WTC11 (cell line): Measurements from ENCODE around the gene SLC2A9. TPM values are rescaled to one million over a fixed set of nuclear protein-coding genes. Genes with fewer than 3 reads are reported as not detected.

Source experiments
- ATAC-seq: fragments of 200-7000 bp; cut with Tn5 transposase; 2 replicates; pipeline ENCODE4 v1.10.0; 2021; ENCODE audit warnings: mild to moderate bottlenecking, moderate library complexity
- CTCF ChIA-PET: fragments of 300-600 bp; sonication (Branson Sonifier 250); formaldehyde crosslinking; loops from one replicate; lab custom pipeline; 2021; ENCODE audit warnings: antibody characterized with exemption; lab: Charles Lee
- POLR2A ChIA-PET: fragments of 350-600 bp; sonication (Branson Sonifier 250); formaldehyde crosslinking; loops from one replicate; lab custom pipeline; 2021; ENCODE audit warnings: antibody characterized with exemption; lab: Charles Lee
- DNase-seq: peaks from one replicate; pipeline ENCODE4 v3.0.0; 2021; ENCODE audit warnings: low spot score
- H3K27ac Mint-ChIP-seq: 2 replicates; pipeline ENCODE4 v1.8.0; 2021; ENCODE audit warnings: mixed read lengths
- H3K27me3 Mint-ChIP-seq: 2 replicates; pipeline ENCODE4 v1.8.0; 2021; ENCODE audit warnings: low read depth, mild to moderate bottlenecking, moderate library complexity, mixed read lengths
- H3K36me3 Mint-ChIP-seq: 2 replicates; pipeline ENCODE4 v1.8.0; 2021; ENCODE audit warnings: mixed read lengths
- H3K4me1 Mint-ChIP-seq: 2 replicates; pipeline ENCODE4 v1.8.0; 2022; ENCODE audit warnings: mixed read lengths
- H3K4me3 Mint-ChIP-seq: 2 replicates; pipeline ENCODE4 v1.8.0; 2021; ENCODE audit warnings: mild to moderate bottlenecking, moderate library complexity, mixed read lengths
- H3K9me3 Mint-ChIP-seq: 2 replicates; pipeline ENCODE4 v1.8.0; 2021; ENCODE audit warnings: mixed read lengths
- AR ChIP-seq: fragments of 250-450 bp; sonication (Bioruptor Pico); IDR thresholded peaks from 2 replicates; pipeline ENCODE4 v1.9.0; 2021; ENCODE audit warnings: mild to moderate bottlenecking
- ATF1 ChIP-seq: sonication (generic); formaldehyde crosslinking; IDR thresholded peaks from 2 replicates; pipeline ENCODE4 v1.8.1; 2023; ENCODE audit warnings: mild to moderate bottlenecking, moderate library complexity, missing genetic modification reagents
- E2F4 ChIP-seq: sonication (generic); formaldehyde crosslinking; IDR thresholded peaks from 2 replicates; pipeline ENCODE4 v1.8.1; 2022; ENCODE audit warnings: low read depth, mild to moderate bottlenecking, moderate library complexity, missing genetic modification reagents, borderline replicate concordance
- ELF4 ChIP-seq: sonication (generic); formaldehyde crosslinking; IDR thresholded peaks from 2 replicates; pipeline ENCODE4 v1.8.1; 2022; ENCODE audit warnings: low read depth, mild to moderate bottlenecking, moderate library complexity, missing genetic modification reagents
- EMX1 ChIP-seq: fragments of 250-450 bp; sonication (Bioruptor Pico); IDR thresholded peaks from 2 replicates; pipeline ENCODE4 v1.8.0; 2021; ENCODE audit warnings: mild to moderate bottlenecking
- FOXK1 ChIP-seq: sonication (generic); formaldehyde crosslinking; IDR thresholded peaks from 2 replicates; pipeline ENCODE4 v1.8.0; 2022; ENCODE audit warnings: mild to moderate bottlenecking, moderate library complexity, missing genetic modification reagents
- GABPB1 ChIP-seq: sonication (generic); formaldehyde crosslinking; IDR thresholded peaks from 2 replicates; pipeline ENCODE4 v1.8.1; 2023; ENCODE audit warnings: mild to moderate bottlenecking, missing genetic modification reagents
- JAZF1 ChIP-seq: fragments of 250-450 bp; sonication (Bioruptor Pico); IDR thresholded peaks from 2 replicates; pipeline ENCODE4 v1.9.0; 2021; ENCODE audit warnings: moderate library complexity, mild to moderate bottlenecking, inconsistent platforms
- JUN ChIP-seq: sonication (generic); formaldehyde crosslinking; IDR thresholded peaks from 2 replicates; pipeline ENCODE4 v1.8.0; 2023; ENCODE audit warnings: mild to moderate bottlenecking, missing genetic modification reagents
- MXD4 ChIP-seq: fragments of 250-450 bp; sonication (Bioruptor Pico); IDR thresholded peaks from 2 replicates; pipeline ENCODE4 v1.8.0; 2021; ENCODE audit warnings: mild to moderate bottlenecking, moderate library complexity, borderline replicate concordance
- NFE2L1 ChIP-seq: sonication (generic); formaldehyde crosslinking; IDR thresholded peaks from 2 replicates; pipeline ENCODE4 v1.8.1; 2023; ENCODE audit warnings: missing genetic modification reagents
- OVOL2 ChIP-seq: fragments of 250-450 bp; sonication (Bioruptor Pico); IDR thresholded peaks from 2 replicates; pipeline ENCODE4 v1.9.0; 2021; ENCODE audit warnings: mild to moderate bottlenecking, borderline replicate concordance
- ZMAT4 ChIP-seq: fragments of 250-450 bp; sonication (Bioruptor Pico); IDR thresholded peaks from 2 replicates; pipeline ENCODE4 v1.9.0; 2021; ENCODE audit warnings: mild to moderate bottlenecking
- ZNF219 ChIP-seq: sonication (generic); formaldehyde crosslinking; IDR thresholded peaks from 2 replicates; pipeline ENCODE4 v1.8.0; 2023; ENCODE audit warnings: missing genetic modification reagents, mild to moderate bottlenecking, borderline replicate concordance
- ZNF232 ChIP-seq: sonication (generic); formaldehyde crosslinking; IDR thresholded peaks from 2 replicates; pipeline ENCODE4 v1.8.0; 2022; ENCODE audit warnings: mild to moderate bottlenecking, missing genetic modification reagents
- ZNF317 ChIP-seq: sonication (generic); formaldehyde crosslinking; IDR thresholded peaks from 2 replicates; pipeline ENCODE4 v1.8.1; 2023; ENCODE audit warnings: low read depth, mild to moderate bottlenecking, moderate library complexity, missing genetic modification reagents, borderline replicate concordance
- total RNA-seq: library from RNA; stranded (reverse); gene quantifications from 3 replicates; pipeline ENCODE4 v1.2.3, GENCODE V29; 2021
- TF ChIP-seq, protein P1 (sequence below): sonication (generic); formaldehyde crosslinking; IDR thresholded peaks from 2 replicates; pipeline ENCODE4 v1.8.1; 2023; ENCODE audit warnings: mild to moderate bottlenecking, missing genetic modification reagents
- TF ChIP-seq, protein P2 (sequence below): sonication (generic); formaldehyde crosslinking; IDR thresholded peaks from 2 replicates; pipeline ENCODE4 v1.8.0; 2022; ENCODE audit warnings: missing genetic modification reagents
- TF ChIP-seq, protein P3 (sequence below): sonication (generic); formaldehyde crosslinking; IDR thresholded peaks from 2 replicates; pipeline ENCODE4 v1.8.0; 2022; ENCODE audit warnings: mild to moderate bottlenecking, missing genetic modification reagents

SLC2A9 gene
- total RNA-seq, 1 experiment from 2014 or later, result not detected

- POLR2A ChIA-PET, result interaction anchor here (0.6 kb wide), 1 partner anchor 82 kb away, joined by 5 read pairs; the partner anchor contains the start of gene WDR1
- no peaks in the 10 kb centered on the region for H3K9me3 Mint-ChIP-seq
- no peaks in the 10 kb centered on the region; the same call in 1 of the 2 replicates for H3K27me3 Mint-ChIP-seq
- no peak for DNase-seq
- no peak overlapping the region for H3K27ac Mint-ChIP-seq
- no peak overlapping the region for H3K4me3 Mint-ChIP-seq
- no peak for TF ChIP-seq ZMAT4 (CRISPR knock-in tag)
- no peak for TF ChIP-seq OVOL2 (CRISPR knock-in tag)
- TF ChIP-seq ZNF232, result no peak
- no peak for TF ChIP-seq EMX1
- TF ChIP-seq, protein P1, sequence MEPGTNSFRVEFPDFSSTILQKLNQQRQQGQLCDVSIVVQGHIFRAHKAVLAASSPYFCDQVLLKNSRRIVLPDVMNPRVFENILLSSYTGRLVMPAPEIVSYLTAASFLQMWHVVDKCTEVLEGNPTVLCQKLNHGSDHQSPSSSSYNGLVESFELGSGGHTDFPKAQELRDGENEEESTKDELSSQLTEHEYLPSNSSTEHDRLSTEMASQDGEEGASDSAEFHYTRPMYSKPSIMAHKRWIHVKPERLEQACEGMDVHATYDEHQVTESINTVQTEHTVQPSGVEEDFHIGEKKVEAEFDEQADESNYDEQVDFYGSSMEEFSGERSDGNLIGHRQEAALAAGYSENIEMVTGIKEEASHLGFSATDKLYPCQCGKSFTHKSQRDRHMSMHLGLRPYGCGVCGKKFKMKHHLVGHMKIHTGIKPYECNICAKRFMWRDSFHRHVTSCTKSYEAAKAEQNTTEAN (CRISPR knock-in tag), result no peak
- TF ChIP-seq AR, result no peak
- no peak for TF ChIP-seq FOXK1 (CRISPR knock-in tag)
- TF ChIP-seq ZNF219 (CRISPR knock-in tag), result no peak
- TF ChIP-seq ATF1, result no peak
- TF ChIP-seq, protein P2, sequence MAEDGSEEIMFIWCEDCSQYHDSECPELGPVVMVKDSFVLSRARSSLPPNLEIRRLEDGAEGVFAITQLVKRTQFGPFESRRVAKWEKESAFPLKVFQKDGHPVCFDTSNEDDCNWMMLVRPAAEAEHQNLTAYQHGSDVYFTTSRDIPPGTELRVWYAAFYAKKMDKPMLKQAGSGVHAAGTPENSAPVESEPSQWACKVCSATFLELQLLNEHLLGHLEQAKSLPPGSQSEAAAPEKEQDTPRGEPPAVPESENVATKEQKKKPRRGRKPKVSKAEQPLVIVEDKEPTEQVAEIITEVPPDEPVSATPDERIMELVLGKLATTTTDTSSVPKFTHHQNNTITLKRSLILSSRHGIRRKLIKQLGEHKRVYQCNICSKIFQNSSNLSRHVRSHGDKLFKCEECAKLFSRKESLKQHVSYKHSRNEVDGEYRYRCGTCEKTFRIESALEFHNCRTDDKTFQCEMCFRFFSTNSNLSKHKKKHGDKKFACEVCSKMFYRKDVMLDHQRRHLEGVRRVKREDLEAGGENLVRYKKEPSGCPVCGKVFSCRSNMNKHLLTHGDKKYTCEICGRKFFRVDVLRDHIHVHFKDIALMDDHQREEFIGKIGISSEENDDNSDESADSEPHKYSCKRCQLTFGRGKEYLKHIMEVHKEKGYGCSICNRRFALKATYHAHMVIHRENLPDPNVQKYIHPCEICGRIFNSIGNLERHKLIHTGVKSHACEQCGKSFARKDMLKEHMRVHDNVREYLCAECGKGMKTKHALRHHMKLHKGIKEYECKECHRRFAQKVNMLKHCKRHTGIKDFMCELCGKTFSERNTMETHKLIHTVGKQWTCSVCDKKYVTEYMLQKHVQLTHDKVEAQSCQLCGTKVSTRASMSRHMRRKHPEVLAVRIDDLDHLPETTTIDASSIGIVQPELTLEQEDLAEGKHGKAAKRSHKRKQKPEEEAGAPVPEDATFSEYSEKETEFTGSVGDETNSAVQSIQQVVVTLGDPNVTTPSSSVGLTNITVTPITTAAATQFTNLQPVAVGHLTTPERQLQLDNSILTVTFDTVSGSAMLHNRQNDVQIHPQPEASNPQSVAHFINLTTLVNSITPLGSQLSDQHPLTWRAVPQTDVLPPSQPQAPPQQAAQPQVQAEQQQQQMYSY (CRISPR knock-in tag), result no peak
- no peak for TF ChIP-seq GABPB1 (CRISPR knock-in tag)
- TF ChIP-seq, protein P3, sequence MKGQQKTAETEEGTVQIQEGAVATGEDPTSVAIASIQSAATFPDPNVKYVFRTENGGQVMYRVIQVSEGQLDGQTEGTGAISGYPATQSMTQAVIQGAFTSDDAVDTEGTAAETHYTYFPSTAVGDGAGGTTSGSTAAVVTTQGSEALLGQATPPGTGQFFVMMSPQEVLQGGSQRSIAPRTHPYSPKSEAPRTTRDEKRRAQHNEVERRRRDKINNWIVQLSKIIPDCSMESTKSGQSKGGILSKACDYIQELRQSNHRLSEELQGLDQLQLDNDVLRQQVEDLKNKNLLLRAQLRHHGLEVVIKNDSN (CRISPR knock-in tag), result no peak
- TF ChIP-seq MXD4 (CRISPR knock-in tag), result no peak
- TF ChIP-seq ZNF317 (CRISPR knock-in tag), result no peak
- no peak for TF ChIP-seq JAZF1 (CRISPR knock-in tag)
- no peak for TF ChIP-seq NFE2L1
- no peak for TF ChIP-seq E2F4 (CRISPR knock-in tag)
- TF ChIP-seq JUN, result no peak
- no peak for TF ChIP-seq ELF4
- TF ChIP-seq, all 79 proteins: peak for 0
- Mint-ChIP-seq H3K4me1 (0 out of 2 replicates have a peak, but pooled peaks cover 6% of the 10 kb centered on the region), H3K36me3 (no peaks in the 10 kb centered on the region)
- CTCF ChIA-PET, result interaction anchor here (1.3 to 1.5 kb wide), 3 partner anchors 16 to 332 kb away, joined by 3 to 5 read pairs (median 4); no protein-coding TSS in a partner anchor
- ATAC-seq, result no peak
Observed at GRCh38 chr4:10035130-10035529, 13.8 kb upstream of the SLC2A9 start.
